H1 (cell line): Measurements from ENCODE around the gene SLC39A2. TPM values are rescaled to one million over a fixed set of nuclear protein-coding genes. Genes with fewer than 3 reads are reported as not detected.

Experiments
- CTCF ChIA-PET: fragments of 300-600 bp; sonication (Branson Sonifier 250); formaldehyde crosslinking; loops from one replicate; lab custom pipeline; 2021; ENCODE audit not compliant: partially characterized antibody; lab: Charles Lee
- POLR2A ChIA-PET: fragments of 300-600 bp; sonication (Branson Sonifier 250); formaldehyde crosslinking; loops from one replicate; lab custom pipeline; 2021; ENCODE audit warnings: inconsistent platforms; ENCODE audit not compliant: partially characterized antibody; lab: Charles Lee
- DNase-seq, 2 experiments: peaks; one replicate each; pipeline versions ENCODE4 v3.0.0 to v3.0.0-alpha.2; 2010 to 2022; ENCODE audit warnings: low spot score in 2 of 2, low read depth in 1 of 2, mixed read lengths in 1 of 2
- FAIRE-seq: peaks from 2 replicates; lab custom pipeline; 2011; peaks lifted over from hg19 to GRCh38; lab: Jason Lieb, UNC
- H2AFZ ChIP-seq: 2 replicates; pipeline ENCODE4 v1.8.1; 2012; ENCODE audit warnings: low read length, inconsistent platforms
- H2AK5ac ChIP-seq: 2 replicates; pipeline ENCODE4 v1.6.1; 2013; ENCODE audit warnings: low read depth, low read length
- H2BK120ac ChIP-seq: replicated peaks from 2 replicates; pipeline ENCODE3; 2013; ENCODE audit warnings: low read depth, low read length, inconsistent platforms
- H2BK12ac ChIP-seq: 2 replicates; pipeline ENCODE4 v1.6.1; 2013; ENCODE audit warnings: low read depth, low read length
- H2BK15ac ChIP-seq: 2 replicates; pipeline ENCODE4 v1.6.1; 2013; ENCODE audit warnings: low read length
- H2BK20ac ChIP-seq: 2 replicates; pipeline ENCODE4 v1.6.1; 2013; ENCODE audit warnings: low read length
- H2BK5ac ChIP-seq: 2 replicates; pipeline ENCODE4 v1.6.1; 2013; ENCODE audit warnings: low read depth, low read length
- H3K14ac ChIP-seq: 2 replicates; pipeline ENCODE4 v1.6.1; 2013; ENCODE audit warnings: inconsistent platforms; ENCODE audit not compliant: insufficient read length
- H3K18ac ChIP-seq: 2 replicates; pipeline ENCODE4 v1.6.1; 2013; ENCODE audit warnings: low read length; ENCODE audit errors: extremely low read depth
- H3K23ac ChIP-seq: 2 replicates; pipeline ENCODE4 v1.6.1; 2013; ENCODE audit warnings: inconsistent platforms; ENCODE audit not compliant: insufficient read length
- H3K23me2 ChIP-seq: 2 replicates; pipeline ENCODE4 v1.6.1; 2013; ENCODE audit warnings: low read depth, low read length
- H3K27ac ChIP-seq: 2 replicates; pipeline ENCODE4 v1.6.1; 2011; ENCODE audit warnings: low read depth, low read length, inconsistent platforms
- H3K27me3 ChIP-seq, 4 experiments: replicated peaks in 1 of 4; 1 replicate in 1 of 4; 2 replicates in 3 of 4; pipeline versions ENCODE4 v1.6.1 to v1.8.1; 2011 to 2013; ENCODE audit warnings: low read length in 3 of 4, mild to moderate bottlenecking in 3 of 4, inconsistent platforms in 2 of 4, mixed read lengths in 2 of 4, moderate library complexity in 1 of 4; ENCODE audit not compliant: control insufficient read depth in 3 of 4, insufficient read depth in 3 of 4; ENCODE audit errors: extremely low read depth in 1 of 4
- H3K36me3 ChIP-seq, 4 experiments: 2 replicates each; pipeline versions ENCODE4 v1.6.1 to v1.8.1; 2011 to 2013; ENCODE audit warnings: mild to moderate bottlenecking in 4 of 4, low read length in 3 of 4, moderate library complexity in 2 of 4, control low read depth in 1 of 4, inconsistent platforms in 1 of 4; ENCODE audit not compliant: insufficient read depth in 4 of 4, control insufficient read depth in 2 of 4
- H3K4ac ChIP-seq: replicated peaks from 2 replicates; pipeline ENCODE3; 2013; ENCODE audit warnings: low read length, low read depth, mixed read lengths, inconsistent platforms; ENCODE audit not compliant: insufficient read length
- H3K4me1 ChIP-seq, 4 experiments: replicated peaks in 1 of 4; 1 replicate in 1 of 4; 2 replicates in 3 of 4; pipeline versions ENCODE4 v1.6.1 to v1.8.1; 2011 to 2013; ENCODE audit warnings: low read length in 3 of 4, inconsistent platforms in 2 of 4, mixed read lengths in 1 of 4; ENCODE audit not compliant: insufficient read depth in 4 of 4, control insufficient read depth in 3 of 4
- H3K4me2 ChIP-seq, 2 experiments: 2 replicates each; pipeline versions ENCODE4 v1.6.1 to v1.8.1; 2011 to 2013; ENCODE audit warnings: low read depth in 2 of 2, low read length in 2 of 2, control low read depth in 1 of 2, inconsistent platforms in 1 of 2, mild to moderate bottlenecking in 1 of 2; ENCODE audit not compliant: insufficient read depth in 1 of 2
- H3K4me3 ChIP-seq, 4 experiments: fragments of 200-600, 300-600 bp in 1 of 4; sonication (generic), shearing (Covaris generic), sonication (Bioruptor Twin) in 1 of 4; 2 replicates each; pipeline versions ENCODE4 v1.5.1 to v1.8.1; 2011 to 2016; ENCODE audit warnings: low read length in 4 of 4, low read depth in 3 of 4, control low read depth in 2 of 4, inconsistent platforms in 2 of 4, mild to moderate bottlenecking in 2 of 4, mixed read lengths in 1 of 4, moderate library complexity in 1 of 4; ENCODE audit not compliant: insufficient read depth in 2 of 4; ENCODE audit errors: extremely low read depth in 1 of 4
- H3K56ac ChIP-seq: replicated peaks from 2 replicates; pipeline ENCODE3; 2013; ENCODE audit warnings: low read depth, mild to moderate bottlenecking, mixed read lengths, low read length, inconsistent platforms; ENCODE audit not compliant: insufficient read length
- H3K79me1 ChIP-seq: 2 replicates; pipeline ENCODE4 v1.6.1; 2013; ENCODE audit warnings: low read depth, low read length, control low read depth
- H3K79me2 ChIP-seq, 2 experiments: 2 replicates each; pipeline versions ENCODE4 v1.6.1 to v1.8.1; 2012 to 2013; ENCODE audit warnings: low read length in 2 of 2, mild to moderate bottlenecking in 2 of 2, inconsistent platforms in 1 of 2; ENCODE audit not compliant: insufficient read depth in 2 of 2, control insufficient read depth in 1 of 2
- H3K9ac ChIP-seq, 4 experiments: replicated peaks in 1 of 4; 1 replicate in 1 of 4; 2 replicates in 3 of 4; pipeline versions ENCODE4 v1.6.1 to v1.8.1; 2011 to 2013; ENCODE audit warnings: low read depth in 3 of 4, low read length in 3 of 4, control low read depth in 2 of 4, mild to moderate bottlenecking in 2 of 4, moderate library complexity in 2 of 4, inconsistent platforms in 1 of 4; ENCODE audit errors: extremely low read depth in 1 of 4
- H3K9me3 ChIP-seq, 2 experiments: 2 replicates each; pipeline versions ENCODE4 v1.6.1 to v1.8.1; 2012 to 2013; ENCODE audit warnings: mild to moderate bottlenecking in 2 of 2, moderate library complexity in 2 of 2, control low read depth in 1 of 2, inconsistent platforms in 1 of 2, low read depth in 1 of 2, low read length in 1 of 2, mixed read lengths in 1 of 2; ENCODE audit not compliant: insufficient read depth in 2 of 2
- H4K20me1 ChIP-seq, 2 experiments: replicated peaks in 1 of 2; 2 replicates each; pipeline versions ENCODE3 to v1.8.1; 2011 to 2013; ENCODE audit warnings: inconsistent platforms in 2 of 2, low read length in 2 of 2, mild to moderate bottlenecking in 1 of 2; ENCODE audit not compliant: insufficient read depth in 2 of 2, control insufficient read depth in 1 of 2
- H4K5ac ChIP-seq: 2 replicates; pipeline ENCODE4 v1.6.1; 2013; ENCODE audit warnings: low read length, low read depth, mixed read lengths, inconsistent platforms; ENCODE audit not compliant: insufficient read length
- H4K8ac ChIP-seq: 2 replicates; pipeline ENCODE4 v1.8.0; 2013; ENCODE audit warnings: mild to moderate bottlenecking, moderate library complexity, low read length, inconsistent platforms; ENCODE audit not compliant: insufficient read depth; ENCODE audit errors: extremely low read depth
- H4K91ac ChIP-seq: replicated peaks from 2 replicates; pipeline ENCODE3; 2013; ENCODE audit warnings: low read length, mixed read lengths, inconsistent platforms; ENCODE audit not compliant: insufficient read length
- CHD2 ChIP-seq: IDR thresholded peaks from 2 replicates; pipeline ENCODE4 v1.6.1; 2012; ENCODE audit warnings: low read length, improper control_type of control experiment
- CTCF ChIP-seq, 3 experiments: IDR thresholded peaks; 1 replicate in 2 of 3; 2 replicates in 1 of 3; pipeline versions ENCODE4 v1.5.1 to v1.6.1; 2011; ENCODE audit warnings: low read length in 3 of 3, mild to moderate bottlenecking in 3 of 3, inconsistent platforms in 2 of 3, low read depth in 1 of 3, moderate library complexity in 1 of 3; ENCODE audit not compliant: insufficient read depth in 1 of 3; ENCODE audit errors: control extremely low read depth in 1 of 3
- RAD21 ChIP-seq, 2 experiments: IDR thresholded peaks in 1 of 2; conservative IDR thresholded peaks in 1 of 2; 2 replicates each; pipeline ENCODE4 v1.6.1; 2011; ENCODE audit warnings: low read depth in 2 of 2, low read length in 2 of 2, improper control_type of control experiment in 1 of 2, inconsistent platforms in 1 of 2, mild to moderate bottlenecking in 1 of 2, moderate library complexity in 1 of 2
- SIN3A ChIP-seq, 2 experiments: IDR thresholded peaks in 1 of 2; conservative IDR thresholded peaks in 1 of 2; 2 replicates each; pipeline ENCODE4 v1.6.1; 2011 to 2012; ENCODE audit warnings: low read length in 2 of 2, improper control_type of control experiment in 1 of 2, low read depth in 1 of 2, mild to moderate bottlenecking in 1 of 2
- SP2 ChIP-seq: IDR thresholded peaks from 2 replicates; pipeline ENCODE4 v1.6.1; 2012; ENCODE audit warnings: mild to moderate bottlenecking, low read length, inconsistent platforms
- ZNF274 ChIP-seq: IDR thresholded peaks from 2 replicates; pipeline ENCODE4 v1.7.0; 2012; ENCODE audit warnings: low read length, borderline replicate concordance; ENCODE audit errors: extremely low read depth
- WGBS, 2 experiments: shearing (Covaris generic) in 1 of 2; methylation state at CpG; one replicate each; pipeline versions ENCODE4 v1.1.6 to v1.1.7; 2013 to 2015; ENCODE audit warnings: low lambda C conversion rate in 2 of 2, mixed read lengths in 2 of 2, inconsistent platforms in 1 of 2, low coverage in 1 of 2, missing lambda C conversion rate in 1 of 2; ENCODE audit not compliant: insufficient replicate concordance in 2 of 2, insufficient coverage in 1 of 2, insufficient read length in 1 of 2; ENCODE audit errors: extremely low coverage in 1 of 2, missing lambda C conversion rate in 1 of 2; 5-methylcytosine and 5-hydroxymethylcytosine counted together
- polyA plus RNA-seq, 7 experiments: library from polyadenylated mRNA; depleted of rRNA in 3 of 7; stranded (reverse) in 5 of 7; unstranded in 2 of 7; fragments of >200 nt in 5 of 7; fragments of 200-250 nt in 2 of 7; gene quantifications; 1 replicate in 5 of 7; 2 replicates in 1 of 7; 4 replicates in 1 of 7; pipeline versions ENCODE4 v1.2.1 to v1.2.3, GENCODE V29; 2011 to 2013; ENCODE audit warnings: missing spikeins in 2 of 7, mixed read lengths in 2 of 7
- total RNA-seq: library from RNA; stranded (reverse); fragmentation: NEBNext Ultra II Directional; extraction: Animal tissue kit (Norgen Biotek cat#: 25700); gene quantifications from 2 replicates; pipeline ENCODE4 v1.2.1, GENCODE V29; 2021
- TF ChIP-seq, protein P1 (sequence below): IDR thresholded peaks from 2 replicates; pipeline ENCODE4 v1.6.1; 2012; ENCODE audit warnings: inconsistent platforms

Gene SLC39A2
- total and polyA plus RNA-seq, 2 of the 8 experiments (the other 6 are each of a cell fraction or from before 2014, with no cell fraction given), result 0.14 to 0.22 TPM

- Histone ChIP-seq H3K27ac (no peak overlapping the region), H4K20me1 (no peaks in the 10 kb centered on the region), H3K4me2 (no peak overlapping the region), H3K79me2 (no peaks in the 10 kb centered on the region), H4K91ac (no peak overlapping the region), H4K8ac (no peak overlapping the region), H2BK12ac (no peak overlapping the region), H2AK5ac (no peak overlapping the region), H3K4me3 (no peak overlapping the region), H3K56ac (no peak overlapping the region), H4K5ac (no peak overlapping the region), H2BK120ac (no peak overlapping the region), H3K36me3 (no peaks in the 10 kb centered on the region), H2BK20ac (no peak overlapping the region), H3K9ac (no peak overlapping the region), H2BK5ac (no peak overlapping the region), H3K79me1 (no peaks in the 10 kb centered on the region), H3K23ac (no peak overlapping the region), H3K4ac (no peak overlapping the region), H3K27me3 (peaks cover 0 to 3% (median 0%) of the 10 kb centered on the region in 4 experiments; a peak in 1 of 7 replicates), H3K23me2 (0 out of 2 replicates have a peak, but pooled peaks cover 2% of the 10 kb centered on the region), H3K4me1 (peaks cover 8 to 11% (median 10%) of the 10 kb centered on the region in 4 experiments; a peak in 6 of 7 replicates), H2BK15ac (no peak overlapping the region), H3K14ac (no peak overlapping the region), H3K9me3 (no peaks in the 10 kb centered on the region), H2AFZ (no peak overlapping the region), H3K18ac (no peak overlapping the region)
- ChIA-PET CTCF (interaction anchor here (1.4 to 7.2 kb wide), 5 partner anchors 19 to 51 kb away, joined by 3 to 371 read pairs (median 6); partner anchors contain the start of gene NDRG2), POLR2A (interaction anchor here (0.6 kb wide), 1 partner anchor 14 kb away, joined by 3 read pairs; no protein-coding TSS in a partner anchor)
- DNase-seq (no peak), FAIRE-seq (no peak)
- TF ChIP-seq, protein P1, sequence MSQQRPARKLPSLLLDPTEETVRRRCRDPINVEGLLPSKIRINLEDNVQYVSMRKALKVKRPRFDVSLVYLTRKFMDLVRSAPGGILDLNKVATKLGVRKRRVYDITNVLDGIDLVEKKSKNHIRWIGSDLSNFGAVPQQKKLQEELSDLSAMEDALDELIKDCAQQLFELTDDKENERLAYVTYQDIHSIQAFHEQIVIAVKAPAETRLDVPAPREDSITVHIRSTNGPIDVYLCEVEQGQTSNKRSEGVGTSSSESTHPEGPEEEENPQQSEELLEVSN, result no peak
- TF ChIP-seq SIN3A (conservative IDR thresholded peaks at IDR 0.05 in 1 of 2, IDR thresholded peaks at IDR 0.05 in 1 of 2; ENCODE audit: low read depth in 1 of 2, low read length in 2 of 2) (no peak), CHD2 (no peak), ZNF274 (no peak), SP2 (no peak), RAD21 (IDR thresholded peaks at IDR 0.05 in 1 of 2, conservative IDR thresholded peaks at IDR 0.05 in 1 of 2; ENCODE audit: low read depth in 2 of 2, low read length in 2 of 2) (no peak), CTCF (IDR thresholded peaks at IDR 0.05; ENCODE audit: control extremely low read depth in 1 of 3, insufficient read depth in 1 of 3, low read depth in 1 of 3, low read length in 3 of 3) (no peak)
- WGBS, 2 experiments, result 83% methylated on average over 8 of the region's 8 CpGs; no CpG with 5 or more reads in 1 of the 2 experiments
Measured at GRCh38 chr14:21042918-21043317, 43.8 kb downstream of the SLC39A2 start.
